Smooth muscle cell (in vitro differentiated cells): Measurements from ENCODE around the gene POLR2F. TPM values are rescaled to one million over a fixed set of nuclear protein-coding genes. Genes with fewer than 3 reads are reported as not detected.

Source experiments
- DNase-seq: peaks from one replicate; lab custom pipeline; 2025; ENCODE audit not compliant: unreplicated experiment; lab: John Stamatoyannopoulos, UW
- H2AFZ ChIP-seq: fragments of 200-600 bp; sonication (generic); 2 replicates; pipeline ENCODE4 v1.6.0; 2016; ENCODE audit warnings: antibody characterized with exemption, low read depth, mild to moderate bottlenecking
- H3F3A ChIP-seq: fragments of 200-600 bp; sonication (generic); 2 replicates; pipeline ENCODE4 v1.6.0; 2017; ENCODE audit warnings: antibody characterized with exemption, low read depth
- H3K27ac ChIP-seq: fragments of 200-600 bp; sonication (generic); 2 replicates; pipeline ENCODE4 v1.5.1; 2016; ENCODE audit warnings: low read depth, mild to moderate bottlenecking
- H3K27me3 ChIP-seq: fragments of 200-600 bp; sonication (generic); 2 replicates; pipeline ENCODE4 v1.6.1; 2016; ENCODE audit warnings: low read depth, mild to moderate bottlenecking
- H3K36me3 ChIP-seq: fragments of 200-600 bp; sonication (generic); 2 replicates; pipeline ENCODE4 v1.5.1; 2016; ENCODE audit warnings: low read depth
- H3K4me1 ChIP-seq: fragments of 200-600 bp; sonication (generic); 2 replicates; pipeline ENCODE4 v1.5.1; 2016; ENCODE audit warnings: low read depth
- H3K4me2 ChIP-seq: fragments of 200-600 bp; sonication (generic); 2 replicates; pipeline ENCODE4 v1.6.0; 2016; ENCODE audit warnings: mild to moderate bottlenecking
- H3K4me3 ChIP-seq: fragments of 200-600 bp; sonication (generic); 2 replicates; pipeline ENCODE4 v1.5.1; 2016; ENCODE audit warnings: mild to moderate bottlenecking
- H3K79me2 ChIP-seq: fragments of 200-600 bp; sonication (generic); 2 replicates; pipeline ENCODE4 v1.6.0; 2016; ENCODE audit warnings: low read depth, mild to moderate bottlenecking
- H3K9ac ChIP-seq: fragments of 200-600 bp; sonication (generic); 2 replicates; pipeline ENCODE4 v1.6.0; 2016; ENCODE audit warnings: low read depth
- H3K9me3 ChIP-seq: fragments of 200-600 bp; sonication (generic); replicated peaks from 2 replicates; pipeline ENCODE4 v1.5.1; 2016; ENCODE audit warnings: low read depth
- H4K20me1 ChIP-seq: fragments of 200-600 bp; sonication (generic); 2 replicates; pipeline ENCODE4 v1.6.0; 2016; ENCODE audit warnings: low read depth
- CTCF ChIP-seq: fragments of 200-600 bp; sonication (generic); IDR thresholded peaks from 2 replicates; pipeline ENCODE4 v1.5.1; 2017; ENCODE audit warnings: borderline replicate concordance, mild to moderate bottlenecking, antibody characterized with exemption; ENCODE audit not compliant: insufficient read depth, poor library complexity, severe bottlenecking
- WGBS: methylation state at CpG from one replicate; pipeline ENCODE4 v1.1.7; 2016; ENCODE audit warnings: low lambda C conversion rate; 5-methylcytosine and 5-hydroxymethylcytosine counted together
- polyA plus RNA-seq: library from polyadenylated mRNA; unstranded; fragments of >200 nt; fragmentation: Nextera tagmentation; extraction: Ambion mirVana; gene quantifications from 2 replicates; pipeline ENCODE4 v1.2.1, GENCODE V29; 2016
- total RNA-seq: library from RNA; depleted of rRNA; stranded (reverse); fragments of >200 nt; gene quantifications from 2 replicates; pipeline ENCODE4 v1.2.3, GENCODE V29; 2014

The POLR2F gene
- total and polyA plus RNA-seq, 2 experiments from 2014 or later: 29.0 to 138 TPM

- Histone ChIP-seq H2AFZ (no peak overlapping the region), H3K79me2 (peaks cover 39% of the 10 kb centered on the region), H3K4me1 (peaks cover 10% of the 10 kb centered on the region), H3K4me2 (peak overlapping the region; percentile 93), H3K27me3 (no peaks in the 10 kb centered on the region), H4K20me1 (peaks cover 41% of the 10 kb centered on the region), H3F3A (peaks cover 8% of the 10 kb centered on the region), H3K27ac (peak overlapping the region; percentile 68), H3K4me3 (peak overlapping the region; percentile 62), H3K9me3 (no peaks in the 10 kb centered on the region), H3K9ac (peak overlapping the region; percentile 76), H3K36me3 (no peaks in the 10 kb centered on the region)
- no peak for DNase-seq
- WGBS: 33% methylated on average over 5 of the region's 75 CpGs
- no peak for TF ChIP-seq CTCF
Measured at GRCh38 chr22:37906364-37907008, 47.0 kb upstream of the POLR2F start.

DNA sequence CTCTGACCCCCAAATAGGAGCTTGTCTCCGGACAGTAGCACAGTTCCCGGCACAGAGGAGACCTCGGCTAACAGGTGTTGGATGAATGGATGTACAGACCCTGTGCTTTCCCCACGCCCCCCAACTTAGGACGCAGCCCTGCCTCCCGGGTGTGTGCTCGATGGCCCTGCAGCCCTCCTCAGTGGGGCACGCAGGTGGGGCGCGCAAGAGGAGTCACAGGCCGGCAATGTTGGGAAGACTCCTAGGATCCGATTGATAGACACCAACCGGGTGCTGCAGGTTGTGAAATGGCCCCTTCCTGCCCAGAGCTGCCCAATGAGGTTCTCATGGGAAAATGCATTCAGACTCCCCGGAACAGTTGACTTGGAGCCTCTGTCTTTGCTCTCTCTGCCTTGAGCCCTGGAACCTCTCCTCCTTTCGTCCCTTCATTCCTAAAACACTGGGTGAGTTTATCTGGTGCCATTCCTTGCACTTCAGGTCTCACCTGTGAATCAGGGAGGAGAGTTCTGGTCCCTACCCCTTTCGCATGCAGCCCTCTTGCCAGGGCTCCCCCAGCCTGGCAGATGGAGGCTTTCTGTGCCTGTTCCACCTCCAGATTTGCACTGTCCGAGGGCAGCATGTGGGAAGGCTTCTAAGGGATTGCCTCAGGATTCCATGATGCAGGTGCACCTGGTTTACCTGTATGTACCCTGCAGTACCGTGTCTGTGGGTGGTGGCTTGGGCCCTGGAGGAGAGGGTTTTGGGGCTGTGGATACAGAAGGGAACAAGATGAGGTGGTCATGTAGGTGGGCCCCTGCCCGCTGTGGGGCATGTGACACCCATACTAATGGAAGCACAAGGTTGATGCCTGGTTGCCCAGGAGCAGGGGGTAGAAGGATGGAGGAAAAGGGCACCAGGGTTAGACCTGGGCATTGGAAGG is 46.2 kb upstream of the POLR2F start:
- Histone ChIP-seq H3K4me3 (peak overlapping the region; percentile 62), H3K9ac (peak overlapping the region; percentile 76), H3K79me2 (peaks cover 43% of the 10 kb centered on the region), H3K9me3 (no peaks in the 10 kb centered on the region), H4K20me1 (peaks cover 49% of the 10 kb centered on the region), H3K36me3 (no peaks in the 10 kb centered on the region), H3K4me1 (peaks cover 10% of the 10 kb centered on the region), H3K27me3 (no peaks in the 10 kb centered on the region), H2AFZ (no peak overlapping the region), H3K27ac (peak overlapping the region; percentile 68), H3F3A (peaks cover 8% of the 10 kb centered on the region), H3K4me2 (peak overlapping the region; percentile 93)
- no peak for DNase-seq
- no peak for TF ChIP-seq CTCF
- 58% methylated on average over 19 of the region's 19 CpGs for WGBS

DNA sequence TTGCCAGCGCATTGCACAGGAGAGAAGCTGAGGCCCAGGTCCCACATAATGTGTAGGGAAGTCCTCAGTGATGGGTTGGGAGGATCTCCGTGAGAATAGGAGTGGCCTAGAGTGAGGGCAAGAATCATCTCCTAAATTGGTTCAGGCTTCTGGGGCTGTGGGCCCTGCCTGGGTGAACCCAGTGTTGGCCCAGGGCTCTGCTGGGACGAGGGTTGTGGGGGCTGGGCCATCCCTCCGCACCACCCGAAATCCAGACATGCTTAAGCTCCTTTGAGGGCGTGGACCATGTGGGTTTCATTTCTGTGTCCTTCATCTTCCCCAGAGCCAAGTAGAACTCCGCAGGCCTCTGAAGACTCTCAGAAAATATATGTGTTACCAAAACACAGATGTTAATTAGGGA is 43.7 kb upstream of the POLR2F start:
- Histone ChIP-seq H4K20me1 (peaks cover 51% of the 10 kb centered on the region), H3K9ac (no peak overlapping the region), H3K4me2 (no peak overlapping the region), H3K4me3 (no peak overlapping the region), H3K36me3 (no peaks in the 10 kb centered on the region), H3K9me3 (no peaks in the 10 kb centered on the region), H3K27ac (no peak overlapping the region), H3F3A (peaks cover 2% of the 10 kb centered on the region), H3K4me1 (peaks cover 10% of the 10 kb centered on the region), H2AFZ (no peak overlapping the region), H3K79me2 (peaks cover 43% of the 10 kb centered on the region), H3K27me3 (no peaks in the 10 kb centered on the region)
- DNase-seq: no peak
- no peak for TF ChIP-seq CTCF
- 85% methylated on average over 7 of the region's 7 CpGs for WGBS
